Breast epithelium (tissue), 4 donors: ENCODE data around the gene SUN3. TPM values are rescaled to one million over a fixed set of nuclear protein-coding genes. Genes with fewer than 3 reads are reported as not detected.
"Not testable (repeated sequence)": the region's sequence is repeated elsewhere in the genome, so short reads cannot be mapped to it uniquely, and the experiment has no call there.

Experiments used
- DNase-seq, 2 donors: peaks; one replicate each; pipeline ENCODE4 v3.0.0-alpha.2; 2019; ENCODE audit warnings: low spot score in 2 of 2
- H3K27ac ChIP-seq, 2 donors: fragments of 200-600 bp; sonication (generic) in 1 of 2; one replicate each; pipeline ENCODE4 v1.5.1; 2016 to 2019; ENCODE audit warnings: mild to moderate bottlenecking in 1 of 2
- H3K27me3 ChIP-seq, 2 donors: fragments of 200-600 bp; sonication (generic) in 1 of 2; one replicate each; pipeline versions ENCODE4 v1.5.1 to v1.6.0; 2017 to 2019; ENCODE audit warnings: control low read depth in 1 of 2, mild to moderate bottlenecking in 1 of 2
- H3K36me3 ChIP-seq: fragments of 200-600 bp; one replicate; pipeline ENCODE4 v1.5.1; 2019
- H3K4me1 ChIP-seq, 2 donors: fragments of 200-600 bp; sonication (generic); one replicate each; pipeline ENCODE4 v1.5.1; 2016 to 2019; ENCODE audit warnings: control low read depth in 1 of 2
- H3K4me3 ChIP-seq, 3 donors: fragments of 200-600 bp; sonication (generic); 1 replicate in 2 of 3; 2 replicates in 1 of 3; pipeline ENCODE4 v1.5.1; 2016 to 2019; ENCODE audit warnings: mild to moderate bottlenecking in 3 of 3, moderate library complexity in 2 of 3
- H3K9me3 ChIP-seq, 2 donors: fragments of 200-600 bp; sonication (generic) in 1 of 2; one replicate each; pipeline ENCODE4 v1.5.1; 2016 to 2019; ENCODE audit warnings: control low read depth in 1 of 2
- CTCF ChIP-seq, 3 donors: fragments of 450-650 bp; IDR thresholded peaks; one replicate each; pipeline ENCODE4 v1.5.1; 2016 to 2017; ENCODE audit warnings: antibody characterized with exemption in 3 of 3, mild to moderate bottlenecking in 3 of 3, moderate library complexity in 3 of 3
- POLR2A ChIP-seq: fragments of 450-650 bp; IDR thresholded peaks from one replicate; pipeline ENCODE4 v1.6.1; 2016; ENCODE audit warnings: antibody characterized with exemption, mild to moderate bottlenecking, moderate library complexity
- POLR2AphosphoS5 ChIP-seq, 3 donors: sonication (generic); formaldehyde crosslinking; IDR thresholded peaks; one replicate each; pipeline ENCODE4 v1.6.1; 2017; ENCODE audit warnings: antibody characterized with exemption in 3 of 3
- intact Hi-C: fragments of 100-400 bp; cut with DNase I; formaldehyde crosslinking; loops from one replicate; pipeline ENCODE4 v1.15.1; 2023; ENCODE audit warnings: low total_unique reads
- total RNA-seq, 3 donors: library from RNA; depleted of rRNA; stranded (reverse); fragments of >200 nt; gene quantifications; one replicate each; pipeline ENCODE4 v1.1.0, GENCODE V29; 2016

The SUN3 gene
- total RNA-seq, 3 donors from 2014 or later: not detected

- no peak overlapping the region for H3K4me3 ChIP-seq
- no peak overlapping the region for H3K27ac ChIP-seq
- TF ChIP-seq POLR2A: no peak
- TF ChIP-seq POLR2AphosphoS5 (IDR thresholded peaks at IDR 0.05): no peak
- no peak for TF ChIP-seq CTCF (IDR thresholded peaks at IDR 0.05)
- H3K36me3 ChIP-seq: no peaks in the 10 kb centered on the region
- H3K4me1 ChIP-seq: no peaks in the 10 kb centered on the region
- no peaks in the 10 kb centered on the region for H3K9me3 ChIP-seq
- no peaks in the 10 kb centered on the region for H3K27me3 ChIP-seq
- DNase-seq: no peak
- intact Hi-C loops: no loop called here
These were observed 40.2 kb downstream of the SUN3 start for GRCh38 chr7:47988496-47989386.

GRCh38 chr7:47982610-47983009 lies 46.3 kb downstream of the SUN3 start:
- Histone ChIP-seq H3K27ac (no peak overlapping the region), H3K9me3 (no peaks in the 10 kb centered on the region), H3K4me3 (no peak overlapping the region), H3K36me3 (no peaks in the 10 kb centered on the region), H3K4me1 (peaks cover 0 to 6% of the 10 kb centered on the region in 2 donors), H3K27me3 (no peaks in the 10 kb centered on the region)
- intact Hi-C loops: no loop called here
- no peak for DNase-seq
- no peak for TF ChIP-seq POLR2AphosphoS5 (IDR thresholded peaks at IDR 0.05)
- no peak for TF ChIP-seq POLR2A
- no peak for TF ChIP-seq CTCF (IDR thresholded peaks at IDR 0.05)

DNA sequence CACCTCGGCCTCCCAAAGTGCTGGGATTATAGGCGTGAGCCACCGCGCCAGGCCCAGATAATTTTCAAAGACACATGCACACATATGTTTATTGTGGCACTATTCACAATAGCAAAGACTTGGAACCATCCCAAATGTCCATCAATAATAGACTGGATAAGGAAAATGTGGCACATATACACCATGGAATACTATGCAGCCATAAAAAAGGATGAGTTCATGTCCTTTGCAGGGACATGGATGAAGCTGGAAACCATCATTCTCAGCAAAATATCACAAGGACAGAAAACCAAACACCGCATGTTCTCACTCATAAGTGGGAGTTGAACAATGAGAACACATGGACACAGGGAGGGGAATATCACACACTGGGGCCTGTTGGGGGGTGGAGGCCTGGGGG lies 48.3 kb downstream of the SUN3 start:
- H3K36me3 ChIP-seq, H3K27me3 ChIP-seq, H3K27ac ChIP-seq, DNase-seq, intact Hi-C loops, H3K4me3 ChIP-seq, H3K4me1 ChIP-seq, H3K9me3 ChIP-seq: not testable (repeated sequence)

GRCh38 chr7:47979832-47980181 lies 49.1 kb downstream of the SUN3 start:
- no peaks in the 10 kb centered on the region for H3K36me3 ChIP-seq
- no peak for TF ChIP-seq CTCF (IDR thresholded peaks at IDR 0.05)
- no peak for TF ChIP-seq POLR2A
- no peaks in the 10 kb centered on the region for H3K9me3 ChIP-seq
- H3K27me3 ChIP-seq: no peaks in the 10 kb centered on the region
- intact Hi-C loops: no loop called here
- H3K4me1 ChIP-seq: peaks cover 0 to 6% of the 10 kb centered on the region in 2 donors
- peak overlapping the region; percentile 90 to 93 for H3K27ac ChIP-seq
- peak overlapping the region; percentile 59 to 77 (median 75) for H3K4me3 ChIP-seq
- DNase-seq: no peak

- DNase-seq: peak; percentile 79 to 83
- Histone ChIP-seq H3K27me3 (no peaks in the 10 kb centered on the region), H3K9me3 (no peaks in the 10 kb centered on the region), H3K27ac (peak within 1 kb of the TSS; percentile 90 to 93), H3K4me3 (peak within 1 kb of the TSS; percentile 59 to 77 (median 75)), H3K4me1 (peaks cover 0 to 6% of the 10 kb centered on the region in 2 donors), H3K36me3 (no peaks in the 10 kb centered on the region)
- no peak for TF ChIP-seq CTCF (IDR thresholded peaks at IDR 0.05)
- TF ChIP-seq POLR2A: no peak
- TF ChIP-seq POLR2AphosphoS5 (IDR thresholded peaks at IDR 0.05): peak; percentile 69 to 82 (median 71)
- intact Hi-C loops: no loop called here
These were observed 49.6 kb downstream of the SUN3 start, which contains the start of gene HUS1 for GRCh38 chr7:47979145-47979831. Gene HUS1 (minus strand): TSS chr7:47979615. CDS start chr7:47979519, 96 bp downstream.
